GM13976 (cell line): ENCODE measurements around the gene TPK1.
"Not testable (repeated sequence)": the region's sequence is repeated elsewhere in the genome, so short reads cannot be mapped to it uniquely, and the experiment has no call there.

ENCODE experiments used
- DNase-seq: peaks from one replicate; pipeline ENCODE4 v3.0.0; 2012; ENCODE audit warnings: low spot score
- CTCF ChIP-seq: IDR thresholded peaks from 2 replicates; pipeline ENCODE4 v1.5.1; 2012; ENCODE audit warnings: borderline replicate concordance, mild to moderate bottlenecking; ENCODE audit not compliant: insufficient read depth; ENCODE audit errors: extremely low read depth, missing control alignments, control extremely low read depth
- in situ Hi-C: fragments of 300-500 bp; cut with MboI; formaldehyde crosslinking; loops from one replicate; pipeline ENCODE4 v1.12.0; 2022; ENCODE audit warnings: low sequenced_read_pairs, mixed read lengths, inconsistent platforms; ENCODE audit not compliant: unreplicated experiment

TPK1 gene

GRCh38 chr7:144784943-144785342 is 50.9 kb downstream of the TPK1 start:
- no peak for TF ChIP-seq CTCF
- no peak for DNase-seq
- in situ Hi-C loops = no loop called here

DNA sequence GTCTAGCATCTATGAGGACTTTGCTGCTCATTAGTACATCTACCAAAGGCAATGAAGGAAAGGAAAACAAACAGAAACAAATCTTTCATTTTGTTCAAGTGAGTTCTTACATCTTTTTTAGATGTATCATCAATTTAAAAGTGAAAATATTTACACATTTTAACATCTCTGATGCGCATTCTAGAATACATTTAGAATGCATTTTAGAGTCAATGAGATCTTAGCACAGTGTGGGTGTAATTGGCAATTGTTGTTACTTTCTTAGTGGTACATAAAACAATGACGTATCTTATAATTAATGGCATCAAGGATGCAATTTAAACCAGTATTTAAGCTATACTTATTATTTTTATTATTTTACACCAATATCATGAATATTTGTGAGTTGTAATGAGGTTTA is 51.4 kb downstream of the TPK1 start:
- DNase-seq = no peak
- no peak for TF ChIP-seq CTCF
- in situ Hi-C loops = no loop called here

GRCh38 chr7:144782883-144783282 is 53.0 kb downstream of the TPK1 start:
- no peak for TF ChIP-seq CTCF
- in situ Hi-C loops = no loop called here
- DNase-seq = no peak

DNA sequence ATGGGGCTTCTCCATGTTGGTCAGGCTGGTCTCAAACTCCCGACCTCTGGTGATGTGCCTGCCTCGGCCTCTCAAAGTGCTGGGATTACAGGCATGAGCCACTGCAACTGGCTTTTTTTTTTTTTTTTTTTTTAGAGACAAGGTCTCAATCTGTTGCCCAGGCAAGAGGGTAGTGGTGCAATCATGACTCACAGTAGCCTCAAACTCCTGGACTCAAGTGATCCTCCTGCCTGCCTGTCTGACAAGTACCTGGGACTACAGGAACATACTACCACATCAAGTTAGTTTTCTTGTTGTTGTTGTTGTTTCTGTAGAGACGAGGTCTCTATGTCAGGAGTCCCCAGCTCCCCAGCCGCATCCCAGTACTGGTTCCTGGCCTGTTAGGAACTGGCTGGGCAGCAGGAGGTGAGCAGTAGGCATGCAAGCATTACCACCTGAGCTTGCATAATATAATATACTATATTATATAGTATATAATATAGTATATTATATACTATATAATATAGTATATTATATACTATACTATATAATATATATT is 55.7 kb downstream of the TPK1 start:
- in situ Hi-C loops = no loop called here
- TF ChIP-seq CTCF = no peak
- DNase-seq = no peak

GRCh38 chr7:144777889-144778288 is 58.0 kb downstream of the TPK1 start:
- DNase-seq, in situ Hi-C loops: not testable (repeated sequence)

DNA sequence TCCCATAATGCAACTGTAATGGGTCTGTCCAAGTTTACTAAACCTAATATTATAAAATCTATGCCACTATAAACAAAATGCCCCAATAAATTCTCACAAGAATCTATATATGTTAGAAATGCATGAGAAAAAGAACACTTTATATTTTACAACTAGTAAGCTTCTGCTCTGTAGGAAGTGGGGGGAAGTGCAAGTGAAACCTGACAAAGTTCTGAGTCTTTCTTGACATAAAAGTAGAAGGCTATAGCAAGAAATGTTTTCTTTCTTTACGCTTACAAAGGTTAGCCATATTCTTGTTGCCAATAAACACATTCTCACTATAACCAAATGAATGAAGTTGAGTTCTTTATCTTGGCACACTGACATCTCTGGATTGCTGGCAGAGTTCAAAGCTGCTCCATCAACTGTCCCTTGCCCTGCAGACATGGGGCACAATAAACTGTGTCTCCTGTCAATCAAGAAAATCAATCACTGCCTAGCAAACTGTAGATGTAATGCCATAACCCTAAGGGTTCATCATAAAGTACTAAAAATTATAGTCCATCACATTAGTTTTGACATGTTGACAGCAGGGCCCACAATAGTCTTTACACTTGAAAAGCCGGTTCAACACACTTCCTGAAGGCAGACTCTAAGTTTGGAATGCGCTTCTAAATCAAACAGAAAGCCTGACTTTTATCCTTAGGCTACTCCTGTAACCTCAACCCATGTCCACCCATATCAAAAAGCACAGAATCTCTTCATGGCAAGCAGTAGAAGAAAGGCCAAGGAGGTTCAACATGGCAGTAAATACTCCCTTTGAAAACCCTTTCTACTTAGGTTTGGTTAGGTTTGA is 58.6 kb downstream of the TPK1 start:
- in situ Hi-C loops = no loop called here
- TF ChIP-seq CTCF = no peak
- DNase-seq = no peak

DNA sequence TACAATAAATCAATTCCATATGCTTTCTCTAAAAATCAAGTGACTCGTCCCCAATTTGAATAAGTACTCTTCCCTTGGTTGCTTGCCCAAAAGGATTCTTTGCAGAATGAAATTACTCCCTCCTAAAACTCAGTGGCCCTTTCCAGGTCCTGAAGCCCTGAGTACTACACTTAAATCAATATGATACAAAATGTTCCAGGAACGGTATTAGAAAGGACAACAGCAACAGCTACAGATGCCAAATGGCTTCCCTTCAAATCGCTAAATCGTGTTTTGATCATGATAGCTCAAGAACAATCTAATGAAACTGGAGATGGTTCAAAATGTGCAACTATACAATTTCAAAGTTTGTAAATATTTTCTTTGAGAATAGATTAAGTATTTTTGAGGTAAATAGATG is 59.4 kb downstream of the TPK1 start:
- TF ChIP-seq CTCF = no peak
- in situ Hi-C loops = no loop called here
- DNase-seq = no peak
